HG03521 (cell line): ENCODE data around the gene SLC26A2.

ENCODE experiments used
- ATAC-seq: cut with Tn5 transposase; IDR thresholded peaks from one replicate; pipeline ENCODE4 v1.9.1; 2021; ENCODE audit warnings: mild to moderate bottlenecking, moderate library complexity; ENCODE audit not compliant: unreplicated experiment

SLC26A2 gene

DNA sequence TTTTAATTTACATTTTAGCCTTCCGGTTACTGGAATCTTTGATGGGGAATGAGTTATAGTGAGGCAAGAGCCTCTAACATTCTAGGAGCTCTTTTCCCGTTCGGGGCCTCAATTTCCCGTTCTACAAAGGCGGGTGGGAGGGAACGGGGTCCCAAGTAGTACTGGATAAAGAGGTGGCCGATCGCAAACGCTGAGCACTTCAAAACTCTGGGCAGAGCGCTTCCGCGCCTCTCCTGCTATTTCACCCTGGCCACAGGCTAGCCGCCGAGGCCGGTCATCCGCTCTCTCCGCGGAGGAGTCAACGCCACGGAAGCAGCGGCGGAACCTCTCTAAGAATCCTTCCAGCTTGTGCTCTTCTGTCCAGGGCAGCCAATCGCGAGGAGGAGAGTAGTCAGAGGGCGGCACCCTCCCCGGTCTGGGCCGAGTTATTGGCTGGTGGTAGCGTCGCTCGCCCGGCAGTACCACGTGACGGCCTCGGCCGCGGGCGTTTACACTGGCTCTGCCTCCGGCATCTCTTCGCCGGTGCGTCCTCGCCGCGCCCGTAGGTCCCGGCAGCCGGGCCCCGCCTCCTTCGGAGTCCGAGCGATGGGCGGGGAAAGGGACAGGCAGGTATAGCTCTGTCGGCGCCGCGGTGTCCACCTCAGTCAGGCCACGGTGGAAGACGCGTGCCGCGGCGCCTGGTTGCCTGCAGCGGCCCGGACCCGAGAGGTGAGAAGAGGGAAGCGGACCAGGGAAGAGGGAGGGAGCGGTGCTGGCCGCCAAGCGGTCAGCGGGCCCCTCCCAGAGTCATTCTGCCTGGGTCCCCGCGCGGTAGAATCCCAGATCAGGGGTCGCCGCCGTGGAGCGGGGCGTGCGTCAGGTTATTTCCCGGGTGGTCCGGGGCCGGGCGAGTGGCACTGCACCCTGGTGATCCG is at the start of gene SLC26A2:
SLC26A2 (plus strand) TSS at position 487 of the 914 bp plus-strand sequence. CDS start 16,895 bp downstream, outside the sequence.
- peak; percentile 100 for ATAC-seq

DNA sequence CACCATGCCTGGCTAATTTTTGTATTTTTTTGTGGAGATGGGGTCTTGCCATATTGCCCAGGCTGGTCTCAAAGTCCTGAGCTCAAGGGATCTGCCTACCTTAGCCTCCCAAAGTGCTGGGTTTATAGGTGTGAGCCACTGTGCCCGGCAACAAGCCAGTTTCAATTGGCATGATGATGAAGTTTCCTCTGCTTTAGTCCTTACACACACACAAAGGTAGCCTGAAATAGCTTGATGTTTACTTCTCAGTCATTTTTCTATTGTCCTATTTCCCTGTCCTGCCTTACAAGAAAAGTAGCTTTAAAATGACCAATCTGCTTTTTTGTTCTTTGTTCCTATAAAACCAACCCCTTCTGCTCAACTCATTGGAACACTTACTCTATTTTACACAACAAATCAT is 49.5 kb upstream of the SLC26A2 start:
- no peak for ATAC-seq

DNA sequence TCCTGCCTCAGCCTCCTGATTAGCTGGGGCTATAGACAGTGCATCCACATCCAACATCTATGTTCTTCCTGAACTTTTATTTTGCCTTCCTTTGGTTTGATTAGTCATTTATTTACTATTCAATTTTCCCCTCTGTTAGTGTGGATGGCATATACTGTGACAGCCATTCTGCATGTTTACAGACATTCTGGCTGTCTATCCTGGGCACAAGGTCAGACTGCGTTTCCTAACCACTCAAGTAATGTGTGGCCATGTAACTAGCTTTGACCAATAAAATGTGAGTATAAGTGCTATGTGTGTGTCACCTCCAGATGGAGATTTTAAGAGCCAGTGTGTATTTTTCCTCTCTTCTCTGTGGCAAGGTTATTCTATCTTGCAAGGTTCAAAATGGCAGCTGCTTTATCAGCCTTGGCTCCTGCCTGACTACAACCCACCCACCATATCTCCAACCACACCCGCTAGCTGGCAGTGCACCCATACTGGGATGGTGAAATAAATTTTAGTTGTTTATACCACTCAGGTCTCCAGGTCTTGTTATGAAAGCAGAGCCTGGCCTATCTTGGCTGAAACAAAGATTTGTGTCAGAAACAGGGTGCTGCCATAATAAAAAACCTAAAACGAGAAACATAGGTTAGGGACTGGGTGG is 48.2 kb upstream of the SLC26A2 start:
- ATAC-seq: no peak

DNA sequence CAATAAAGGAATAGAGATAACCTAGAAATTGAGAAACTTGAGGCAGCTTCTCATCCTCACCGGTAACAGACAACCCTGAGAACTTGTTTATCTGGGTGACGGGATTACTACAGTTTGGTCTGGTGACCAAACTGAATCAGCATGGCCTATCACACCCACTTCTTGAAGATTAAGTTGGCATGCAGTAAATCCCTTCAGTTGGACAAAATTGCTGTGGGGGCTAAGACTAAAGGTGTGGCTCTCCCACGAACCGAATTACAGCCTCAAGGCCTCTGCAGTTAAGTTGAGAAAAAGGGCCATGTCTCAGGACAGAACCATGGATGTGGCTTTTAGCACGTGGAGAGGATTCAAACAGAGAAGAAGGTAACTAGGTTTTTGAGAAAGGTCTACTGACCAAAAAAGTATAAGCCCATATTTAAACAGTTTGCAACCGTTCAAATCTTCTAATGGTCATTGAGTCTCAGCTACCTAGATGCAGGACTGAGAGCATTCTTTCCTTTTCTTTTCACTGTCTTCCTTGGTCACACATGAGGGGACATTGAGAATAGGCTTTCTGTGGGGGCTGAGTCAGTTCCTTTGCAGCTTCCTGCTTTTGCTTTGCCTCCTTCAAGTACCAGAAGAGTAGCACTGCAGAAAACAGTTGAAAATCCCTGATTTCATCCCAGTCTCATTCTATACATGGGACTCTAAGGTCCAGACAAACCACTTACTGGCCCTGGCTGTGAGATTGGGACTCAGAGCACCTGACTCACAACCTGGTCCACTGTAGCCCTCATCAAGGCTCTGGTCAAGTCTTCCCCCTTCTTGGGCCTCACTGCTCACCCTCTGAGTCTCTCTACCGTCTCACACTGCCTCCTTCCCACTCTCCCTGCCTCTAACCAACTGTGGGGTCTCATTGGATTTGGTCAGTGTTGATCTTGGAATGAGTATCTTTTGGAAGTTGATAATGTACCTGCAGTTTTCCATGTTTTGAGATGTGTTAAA is 46.8 kb upstream of the SLC26A2 start:
- ATAC-seq: no peak

DNA sequence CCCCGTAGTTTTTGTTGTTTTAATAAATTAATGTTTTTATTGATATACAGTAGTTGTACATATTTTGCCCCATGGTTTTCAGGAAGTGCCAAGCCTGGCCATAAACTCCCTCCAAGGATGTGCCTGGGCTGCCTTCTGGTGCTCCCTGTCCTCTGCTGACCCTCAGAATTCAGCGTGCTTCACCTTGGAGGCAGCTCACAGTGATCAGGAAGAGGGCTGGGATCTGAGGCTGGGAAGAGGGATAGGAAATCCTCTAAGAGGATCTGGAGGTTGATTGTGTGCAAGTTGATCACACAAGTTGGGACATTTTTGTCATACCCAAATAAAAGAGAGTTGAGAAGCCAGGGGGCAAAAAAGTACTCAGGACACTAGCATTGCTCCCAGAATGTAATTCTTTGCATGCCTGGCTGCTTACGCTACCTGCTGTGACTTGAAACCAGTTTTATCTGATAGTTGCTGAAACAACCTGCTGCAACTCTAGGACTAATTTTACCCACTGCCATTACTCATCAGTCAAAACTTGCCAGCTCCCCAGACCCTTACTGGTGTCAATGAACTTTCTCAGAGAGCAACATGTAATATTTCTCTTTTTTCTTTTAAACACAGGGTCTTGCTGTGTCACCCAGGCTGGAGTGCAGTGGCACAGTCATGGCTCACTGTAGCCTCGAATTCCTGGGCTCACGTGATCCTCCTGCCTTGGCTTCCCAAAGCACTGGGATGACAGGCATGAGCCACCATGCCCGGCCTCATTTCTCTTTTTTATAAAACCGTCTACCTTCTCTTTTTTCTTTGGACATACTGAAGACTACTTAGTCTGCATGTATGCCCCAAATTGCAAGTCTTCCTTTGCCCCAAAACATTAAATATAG is 44.9 kb upstream of the SLC26A2 start:
- ATAC-seq: no peak

DNA sequence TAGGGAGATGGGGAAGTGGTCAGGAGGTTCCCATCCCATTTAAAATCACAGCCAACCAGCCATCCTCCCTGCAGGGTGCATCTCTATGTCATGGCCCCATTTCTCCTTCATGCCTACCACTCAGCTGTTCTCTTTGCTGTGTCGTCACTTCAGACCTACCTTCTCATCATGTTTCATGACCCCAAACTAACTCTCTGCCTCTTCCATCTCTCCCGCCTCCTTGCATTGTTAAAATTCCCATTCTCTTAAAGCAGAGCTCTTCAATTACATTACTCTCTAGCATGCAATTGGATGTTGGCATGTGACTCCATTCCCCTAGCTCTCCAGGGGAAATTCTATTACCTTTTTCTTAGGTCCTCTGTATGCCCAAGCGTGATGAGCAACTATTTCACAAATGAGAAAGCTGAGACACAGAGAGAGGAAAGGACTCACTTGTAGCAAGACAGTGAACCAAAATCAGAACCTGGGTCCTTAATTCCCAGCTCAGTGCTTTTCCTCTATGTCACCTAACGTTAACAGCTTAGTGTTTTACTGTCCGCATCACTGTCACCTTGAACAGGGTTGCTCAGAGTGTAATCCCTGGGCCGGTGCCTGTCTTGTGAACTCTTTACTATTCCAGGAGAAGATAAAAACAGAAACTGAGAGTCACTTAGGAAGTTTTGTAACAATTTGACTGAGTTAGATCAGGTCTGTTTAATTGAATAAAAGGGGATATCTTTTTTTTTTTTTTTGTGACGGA is 44.1 kb upstream of the SLC26A2 start:
- ATAC-seq: no peak

DNA sequence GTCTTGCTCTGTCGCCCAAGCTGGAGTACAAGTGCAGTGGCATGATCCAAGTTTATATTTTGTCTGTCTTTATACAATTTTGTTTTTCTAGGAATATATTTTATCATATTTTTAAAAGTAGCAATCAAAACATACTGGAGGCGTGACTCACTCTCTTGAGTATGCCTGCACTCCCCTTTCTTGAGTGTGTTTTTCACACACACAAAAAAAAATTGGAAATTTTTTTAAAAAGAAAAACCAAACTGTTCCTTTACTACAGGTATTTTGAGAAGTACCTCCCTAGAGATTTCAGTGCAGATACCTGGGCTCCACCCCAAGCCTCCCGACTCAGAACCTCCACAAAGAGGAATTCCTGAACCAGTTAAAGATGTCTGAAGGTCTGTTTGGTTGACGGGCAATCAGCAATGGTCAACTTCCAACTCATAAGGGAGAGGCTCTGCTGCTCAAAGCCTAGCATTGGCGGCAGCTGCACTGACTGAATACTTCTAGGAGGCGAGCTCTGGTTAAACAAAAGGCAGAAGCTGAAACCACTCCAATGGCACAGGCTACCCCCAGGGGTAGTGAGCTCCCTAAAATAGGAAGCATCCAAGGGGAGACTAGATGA is 43.4 kb upstream of the SLC26A2 start:
- no peak for ATAC-seq

DNA sequence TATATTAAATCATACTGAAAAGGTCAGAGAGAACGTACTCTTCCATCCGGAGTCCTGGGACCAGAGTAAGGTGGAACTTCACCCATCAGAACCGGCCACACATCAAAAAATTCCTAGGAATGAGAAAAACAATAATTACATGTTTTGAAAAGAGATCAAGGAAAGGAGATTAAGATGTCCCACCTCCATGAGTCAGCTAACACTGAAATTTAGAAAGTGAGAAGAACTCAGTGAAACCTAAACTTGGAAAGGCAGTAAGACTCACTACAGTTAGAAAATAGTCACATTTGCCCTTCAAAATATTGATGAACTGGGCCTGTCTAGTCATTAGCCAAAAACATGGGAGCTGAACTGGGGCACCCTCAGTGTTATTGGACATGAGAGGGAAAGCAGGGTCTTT is 39.0 kb upstream of the SLC26A2 start:
- no peak for ATAC-seq

DNA sequence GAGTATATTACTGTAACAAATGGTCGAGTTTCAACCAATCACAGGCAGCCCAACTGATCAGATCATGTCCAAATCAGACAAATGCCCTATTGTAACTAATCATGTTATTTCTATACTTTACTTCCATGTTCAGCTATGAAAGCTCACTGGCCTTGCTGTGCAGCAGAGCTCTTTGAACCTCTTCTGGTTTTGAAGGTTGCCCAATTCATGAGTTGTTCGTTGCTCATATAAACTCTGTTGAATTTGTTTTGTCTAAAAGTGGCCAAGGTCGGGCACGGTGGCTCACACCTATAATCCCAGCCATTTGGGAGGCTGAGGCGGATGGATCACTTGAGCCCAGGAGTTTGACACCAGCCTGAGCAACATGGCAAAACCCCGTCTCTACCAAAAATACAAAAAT is 37.6 kb upstream of the SLC26A2 start:
- no peak for ATAC-seq

DNA sequence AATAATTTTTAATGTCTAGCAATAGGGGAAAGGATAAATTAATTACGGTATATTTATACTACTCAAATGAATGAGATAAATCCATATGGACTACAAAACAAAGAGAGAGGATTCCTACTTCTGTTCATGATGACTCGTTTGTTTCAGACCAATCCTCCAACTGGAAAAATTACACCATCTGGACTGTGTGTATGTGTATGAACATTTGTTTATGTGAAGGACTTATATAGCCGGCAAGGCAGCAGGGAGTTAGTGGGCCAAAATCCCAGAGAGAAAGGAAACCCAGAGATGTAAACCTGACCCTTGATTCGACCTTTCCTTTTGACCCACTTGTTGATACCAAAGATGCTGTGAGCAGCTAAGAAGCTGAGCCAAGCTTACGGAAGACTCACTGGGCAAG is 36.1 kb upstream of the SLC26A2 start:
- ATAC-seq: no peak

DNA sequence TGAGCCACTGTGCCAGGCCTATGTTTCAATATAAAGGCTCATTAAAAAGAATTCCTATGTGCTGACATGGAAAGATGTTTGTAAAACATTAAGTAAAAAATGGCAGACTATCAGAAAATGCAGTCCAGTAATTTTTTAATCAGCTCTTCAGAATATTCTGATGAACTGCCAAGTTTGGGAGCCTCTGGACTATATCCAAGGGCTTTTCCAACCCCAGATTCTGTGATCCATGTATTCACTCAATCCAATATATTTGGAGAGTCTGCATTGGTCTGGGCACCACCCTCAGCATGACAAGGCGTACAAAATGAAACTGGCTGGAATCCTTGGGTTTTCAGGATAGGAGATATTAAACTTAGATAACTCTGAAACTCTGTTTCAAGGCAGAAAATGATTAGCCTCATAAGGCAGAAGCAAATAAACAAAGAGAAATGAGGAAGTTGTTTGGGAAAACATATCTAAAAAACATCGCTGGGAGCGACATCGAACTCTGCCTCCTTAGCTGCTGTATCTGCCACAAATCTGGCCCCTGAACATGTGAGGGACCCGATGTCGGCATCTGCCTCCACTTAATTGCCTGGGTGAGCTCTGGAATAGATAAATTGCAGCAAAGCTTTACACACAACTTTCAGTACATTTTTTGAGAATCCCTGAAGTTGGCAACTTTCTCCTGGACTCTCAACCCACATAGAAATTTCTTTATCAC is 30.4 kb upstream of the SLC26A2 start:
- ATAC-seq: no peak

DNA sequence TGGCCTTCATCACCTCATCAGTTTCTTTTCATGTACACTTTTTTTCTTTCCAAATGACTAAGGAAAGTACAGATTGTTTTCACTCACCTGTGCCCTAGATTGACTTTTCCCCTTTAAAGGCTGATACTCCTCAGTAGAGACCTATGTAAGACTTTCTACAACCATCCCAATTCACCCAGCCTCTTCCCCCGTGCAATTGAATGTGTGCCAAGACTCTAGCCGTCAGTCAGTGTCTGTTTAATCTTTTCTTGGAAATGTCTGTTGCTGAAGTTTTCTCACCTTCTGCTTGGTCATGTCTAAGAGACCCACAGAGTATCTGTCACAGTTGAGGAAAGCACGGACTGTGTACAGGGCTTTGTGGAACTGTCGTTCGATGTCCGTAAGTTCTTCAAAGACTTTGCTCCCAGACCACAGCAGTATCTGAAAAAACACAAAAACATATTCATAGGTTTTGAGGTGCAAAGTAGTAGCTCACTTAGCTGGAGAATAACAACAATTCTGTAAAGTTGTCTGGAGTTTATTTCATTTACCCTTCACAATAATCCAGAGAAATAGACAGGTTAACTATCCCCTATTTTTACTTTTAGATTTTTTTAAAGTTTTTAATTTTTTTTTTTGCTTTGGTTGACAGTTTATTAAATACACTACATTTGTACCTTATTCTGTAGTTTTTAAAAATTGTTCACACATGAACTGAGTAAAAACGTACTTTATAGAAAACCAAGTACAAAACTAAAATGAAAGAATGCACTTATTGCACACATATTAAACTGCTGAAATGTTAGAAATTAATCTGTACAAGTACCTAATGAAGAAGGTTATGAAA is 29.6 kb upstream of the SLC26A2 start:
- ATAC-seq: no peak

DNA sequence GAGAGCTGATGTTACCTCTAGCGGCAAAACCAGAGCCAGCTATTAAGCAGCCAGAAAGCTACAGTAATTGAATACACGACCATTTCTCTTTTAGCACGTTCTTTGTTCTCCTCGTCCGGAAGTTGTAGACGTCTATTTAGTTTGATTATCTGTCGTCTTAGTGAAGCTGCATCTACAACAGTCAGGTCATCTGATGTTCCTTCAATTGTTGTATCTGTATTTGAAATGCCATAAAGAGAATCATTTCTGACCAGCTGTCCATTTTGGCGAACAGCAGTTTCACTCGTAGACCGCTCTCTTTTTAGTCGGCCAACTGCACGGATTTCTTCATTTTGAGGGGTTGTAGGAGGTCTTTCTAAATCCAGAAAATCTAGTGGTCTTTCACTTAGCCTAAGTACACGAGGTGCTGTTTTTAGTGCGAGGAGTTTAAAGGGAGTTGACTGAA is 28.5 kb upstream of the SLC26A2 start:
- ATAC-seq: no peak

DNA sequence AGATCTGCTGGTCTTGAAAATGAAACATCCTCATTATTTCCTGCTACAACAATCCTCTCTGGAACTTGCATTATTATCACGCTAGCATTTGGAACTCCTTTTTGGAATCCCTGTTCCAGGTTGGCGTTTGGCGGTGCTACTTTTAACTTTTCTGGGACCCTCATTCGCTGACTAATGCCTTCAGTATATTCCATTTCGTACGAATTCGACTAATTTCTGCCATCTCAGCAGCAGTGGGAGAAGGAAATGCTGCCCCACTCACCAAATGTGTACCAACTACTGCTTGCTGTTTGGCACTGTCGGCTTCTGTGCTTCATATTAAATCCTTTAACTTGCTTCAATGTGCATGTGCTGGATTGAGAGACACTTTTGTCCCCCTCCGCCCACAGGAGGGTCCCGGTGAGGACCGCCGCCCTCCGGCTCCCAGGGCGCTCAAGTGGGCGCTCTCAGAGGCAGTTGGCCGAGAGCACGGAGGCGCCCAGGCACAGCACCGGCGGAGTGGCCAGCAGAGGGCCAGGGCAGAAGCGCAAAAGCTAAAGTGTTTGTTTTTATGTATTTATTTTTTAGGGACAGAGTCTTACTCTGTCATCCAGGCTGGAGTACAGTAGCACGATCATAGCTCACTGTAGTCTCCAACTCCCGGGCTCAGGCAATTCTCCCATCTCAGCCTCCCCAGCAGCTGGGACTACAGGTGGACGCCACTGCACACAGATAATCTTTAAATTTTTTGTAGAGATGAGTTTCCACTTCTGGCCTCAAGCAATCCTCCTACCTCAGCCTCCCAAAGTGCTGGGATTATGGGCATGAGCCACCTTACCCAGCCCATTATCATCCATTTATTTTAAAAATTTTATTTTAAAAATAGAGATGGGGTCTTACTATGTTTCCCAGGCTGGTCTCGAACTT is 27.9 kb upstream of the SLC26A2 start:
- ATAC-seq: no peak

DNA sequence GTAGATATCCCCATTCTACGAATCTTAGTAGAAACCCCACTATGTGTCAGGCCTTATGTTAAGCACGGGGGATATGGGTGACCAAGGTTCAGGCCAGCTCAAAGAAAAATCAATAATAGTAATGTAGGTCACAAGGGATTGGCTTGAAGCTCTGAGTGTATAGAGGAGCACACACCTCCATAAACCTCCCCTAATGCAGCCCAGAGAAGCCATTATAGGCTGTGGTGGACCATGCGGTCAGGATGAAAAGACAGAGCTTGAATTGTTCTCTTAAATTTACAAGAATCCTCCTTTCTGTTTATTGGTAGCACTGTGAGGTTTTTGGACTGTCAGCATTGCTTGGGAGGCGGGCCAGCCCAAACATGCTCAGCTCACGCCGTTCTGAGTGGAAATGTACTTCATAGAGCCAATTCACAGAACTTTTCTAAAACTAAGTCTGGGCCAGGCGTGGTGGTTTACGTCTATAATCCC is 25.1 kb upstream of the SLC26A2 start:
- ATAC-seq: no peak

DNA sequence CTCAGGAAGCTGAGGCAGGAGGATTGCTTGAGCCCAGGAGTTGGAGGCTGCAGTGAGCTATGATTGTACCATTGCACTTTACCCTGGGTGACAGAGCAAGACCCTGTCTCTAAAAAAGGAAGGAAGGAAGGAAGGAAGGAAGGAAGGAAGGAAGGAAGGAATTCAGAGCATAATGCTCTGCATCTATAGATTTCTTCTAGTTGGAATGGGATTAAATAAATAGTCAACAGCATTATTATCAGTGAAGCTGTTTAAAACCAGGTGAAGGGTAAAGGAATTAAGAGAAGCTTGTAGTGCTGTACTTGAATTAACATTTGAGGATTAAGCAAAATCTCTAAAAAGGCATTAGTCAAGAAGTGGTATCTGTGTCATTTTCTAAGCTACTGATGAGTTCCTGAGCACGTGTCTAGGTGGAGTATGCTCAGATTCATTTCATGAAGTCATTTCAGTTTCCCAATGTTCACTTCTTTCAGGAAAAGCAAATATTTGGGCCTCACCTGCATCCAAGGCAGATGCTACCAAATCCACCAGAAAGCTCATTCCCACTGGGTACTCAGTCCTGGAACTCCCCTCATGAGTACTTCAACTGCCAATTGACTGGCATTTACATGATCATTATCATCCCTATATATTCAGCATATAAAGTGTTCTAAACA is 24.4 kb upstream of the SLC26A2 start:
- ATAC-seq: no peak
